ENCODE data around the gene TOP2A. TPM values are rescaled to one million over a fixed set of nuclear protein-coding genes. Genes with fewer than 3 reads are reported as not detected.

Gene TOP2A
- total and polyA plus RNA-seq, 3 donors from 2014 or later: 65.0 to 94.9 (median 75.3) TPM

DNA sequence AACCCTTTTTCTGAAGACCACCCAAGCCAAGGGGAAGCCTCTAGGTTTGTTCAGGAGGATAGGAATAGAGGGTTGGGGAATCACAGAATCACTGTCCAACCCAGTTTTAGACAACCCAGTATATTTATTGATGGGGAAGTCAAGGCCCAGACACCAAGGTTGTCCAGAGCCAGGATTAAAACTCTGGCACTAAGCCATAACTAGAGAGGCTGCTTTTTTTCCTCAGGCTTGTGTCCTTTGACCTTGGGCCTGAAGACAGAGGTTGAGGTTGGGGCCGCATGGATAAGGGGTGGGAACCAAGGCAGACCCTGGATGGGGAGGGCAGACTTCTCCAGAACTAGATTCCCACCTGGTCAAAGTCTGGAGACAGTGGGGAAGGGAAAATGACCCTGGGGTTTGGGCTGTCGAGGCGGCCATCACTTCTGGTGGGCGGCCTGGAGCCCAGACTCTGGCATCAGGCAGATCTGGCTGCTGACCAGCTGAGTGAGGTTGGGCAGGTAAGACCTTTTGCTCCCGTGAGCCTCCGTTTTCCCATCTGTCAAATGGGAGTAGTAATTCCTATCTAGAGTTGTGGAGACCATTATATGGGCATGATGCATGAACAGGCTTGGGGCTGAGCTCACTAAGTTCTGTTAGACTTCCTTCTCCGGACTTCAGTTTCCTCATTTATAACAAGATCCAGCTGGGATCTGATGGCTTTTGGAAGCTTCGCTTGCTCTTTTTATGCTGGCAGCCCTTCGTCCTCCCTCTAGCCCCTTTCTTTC is 43.5 kb upstream of the TOP2A start:
- H3K27ac ChIP-seq: peak overlapping the region; percentile 44 to 65
- WGBS, 2 donors: 57 to 65% methylated on average over 9 of the region's 9 CpGs
- H3K36me3 ChIP-seq (ENCODE audit: low read depth, missing control alignments): no peaks in the 10 kb centered on the region
- peaks cover 47% of the 10 kb centered on the region for H3K4me1 ChIP-seq
- no peaks in the 10 kb centered on the region for H3K27me3 ChIP-seq
- no peaks in the 10 kb centered on the region for H3K9me3 ChIP-seq
- intact Hi-C loops (cut with DNase I; ENCODE audit: low total_unique reads): no loop called here
- H3K4me3 ChIP-seq: no peak overlapping the region
- TF ChIP-seq POLR2A (IDR thresholded peaks at IDR 0.05): no peak
- TF ChIP-seq, protein P1, sequence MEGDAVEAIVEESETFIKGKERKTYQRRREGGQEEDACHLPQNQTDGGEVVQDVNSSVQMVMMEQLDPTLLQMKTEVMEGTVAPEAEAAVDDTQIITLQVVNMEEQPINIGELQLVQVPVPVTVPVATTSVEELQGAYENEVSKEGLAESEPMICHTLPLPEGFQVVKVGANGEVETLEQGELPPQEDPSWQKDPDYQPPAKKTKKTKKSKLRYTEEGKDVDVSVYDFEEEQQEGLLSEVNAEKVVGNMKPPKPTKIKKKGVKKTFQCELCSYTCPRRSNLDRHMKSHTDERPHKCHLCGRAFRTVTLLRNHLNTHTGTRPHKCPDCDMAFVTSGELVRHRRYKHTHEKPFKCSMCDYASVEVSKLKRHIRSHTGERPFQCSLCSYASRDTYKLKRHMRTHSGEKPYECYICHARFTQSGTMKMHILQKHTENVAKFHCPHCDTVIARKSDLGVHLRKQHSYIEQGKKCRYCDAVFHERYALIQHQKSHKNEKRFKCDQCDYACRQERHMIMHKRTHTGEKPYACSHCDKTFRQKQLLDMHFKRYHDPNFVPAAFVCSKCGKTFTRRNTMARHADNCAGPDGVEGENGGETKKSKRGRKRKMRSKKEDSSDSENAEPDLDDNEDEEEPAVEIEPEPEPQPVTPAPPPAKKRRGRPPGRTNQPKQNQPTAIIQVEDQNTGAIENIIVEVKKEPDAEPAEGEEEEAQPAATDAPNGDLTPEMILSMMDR (IDR thresholded peaks at IDR 0.05): no peak
- no peak for DNase-seq

DNA sequence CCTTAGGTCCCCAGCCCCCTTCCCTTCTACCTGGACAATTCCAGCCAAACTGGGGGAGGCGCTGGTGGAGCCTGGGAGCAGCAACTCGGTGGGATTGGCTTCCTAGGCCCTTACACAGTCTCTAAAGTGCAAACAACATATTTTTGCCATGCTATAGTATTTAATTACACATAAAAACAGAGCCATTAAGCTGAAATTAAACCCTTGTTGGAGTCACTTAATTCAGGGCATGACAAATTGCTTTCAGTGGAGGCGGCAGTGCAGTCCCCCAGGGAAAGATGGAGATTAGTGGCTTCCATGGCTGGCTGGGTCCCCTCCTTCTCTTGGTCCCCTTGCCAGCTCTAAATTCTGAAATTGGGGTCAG is 42.9 kb upstream of the TOP2A start:
- H3K27ac ChIP-seq: no peak overlapping the region

DNA sequence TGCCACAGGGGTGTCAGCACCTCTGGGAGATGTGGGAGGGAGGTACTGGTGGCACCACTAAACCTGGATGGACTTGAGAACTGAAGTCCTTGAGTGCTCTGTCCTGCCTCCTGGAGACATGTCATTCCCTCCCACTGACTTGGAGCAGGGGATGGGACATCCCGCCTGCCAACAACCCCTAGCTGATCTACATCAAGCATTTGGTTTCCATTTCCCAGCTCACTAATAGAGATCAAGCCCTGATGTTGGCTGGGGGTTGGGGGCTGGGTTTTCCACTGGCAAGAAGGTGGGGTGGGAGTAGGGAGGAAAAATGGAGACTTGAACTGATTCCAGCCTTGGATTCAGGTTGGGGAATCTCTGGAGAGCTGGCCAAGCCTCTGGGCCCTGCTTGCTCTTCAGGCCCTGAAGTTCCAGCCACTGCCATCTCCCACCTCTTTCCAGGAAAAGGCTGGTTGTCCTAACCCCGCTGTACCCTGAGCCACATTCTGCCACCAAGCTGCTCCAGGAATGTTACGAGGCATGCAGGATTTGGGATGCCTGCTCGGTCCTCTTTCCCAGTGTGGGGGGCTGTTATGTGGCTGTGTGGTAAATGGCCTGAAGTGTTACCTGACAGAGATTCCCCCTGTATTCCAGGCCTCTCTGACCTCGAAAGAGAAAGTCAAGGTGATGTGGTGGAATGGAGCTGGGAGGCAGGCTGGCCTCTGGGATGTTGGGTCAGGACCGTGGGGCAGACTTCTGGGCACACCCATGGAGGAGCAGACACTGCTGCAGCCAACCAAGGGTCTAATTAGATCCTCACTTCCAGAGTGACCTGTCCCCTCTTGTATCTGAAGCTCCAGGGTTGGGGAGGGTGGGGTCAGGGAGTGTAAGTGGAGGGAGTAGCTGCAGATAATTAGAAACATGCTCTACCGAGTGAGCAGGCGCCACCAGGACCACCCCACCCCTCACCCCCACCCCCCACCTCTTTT is 42.2 kb upstream of the TOP2A start:
- no peak overlapping the region for H3K4me3 ChIP-seq
- H3K9me3 ChIP-seq: no peaks in the 10 kb centered on the region
- H3K27me3 ChIP-seq: no peaks in the 10 kb centered on the region
- DNase-seq: no peak
- TF ChIP-seq, protein P1 (IDR thresholded peaks at IDR 0.05): no peak
- TF ChIP-seq POLR2A (IDR thresholded peaks at IDR 0.05): no peak
- intact Hi-C loops (cut with DNase I; ENCODE audit: low total_unique reads): no loop called here
- H3K36me3 ChIP-seq (ENCODE audit: low read depth, missing control alignments): no peaks in the 10 kb centered on the region
- WGBS, 2 donors: 67 to 77% methylated on average over 7 to 8 of the region's 8 CpGs
- H3K27ac ChIP-seq: no peak overlapping the region
- peaks cover 47% of the 10 kb centered on the region for H3K4me1 ChIP-seq

More for the DNA sequence above, 42.9 kb upstream of the TOP2A start:
- 67 to 74% methylated on average over 3 of the region's 3 CpGs for WGBS, 2 donors
- intact Hi-C loops (cut with DNase I; ENCODE audit: low total_unique reads): no loop called here
- no peak overlapping the region for H3K4me3 ChIP-seq
- TF ChIP-seq, protein P1 (IDR thresholded peaks at IDR 0.05): no peak
- TF ChIP-seq POLR2A (IDR thresholded peaks at IDR 0.05): no peak
- H3K9me3 ChIP-seq: no peaks in the 10 kb centered on the region
- no peaks in the 10 kb centered on the region for H3K36me3 ChIP-seq (ENCODE audit: low read depth, missing control alignments)
- H3K4me1 ChIP-seq: peaks cover 47% of the 10 kb centered on the region
- no peaks in the 10 kb centered on the region for H3K27me3 ChIP-seq
- no peak for DNase-seq

DNA sequence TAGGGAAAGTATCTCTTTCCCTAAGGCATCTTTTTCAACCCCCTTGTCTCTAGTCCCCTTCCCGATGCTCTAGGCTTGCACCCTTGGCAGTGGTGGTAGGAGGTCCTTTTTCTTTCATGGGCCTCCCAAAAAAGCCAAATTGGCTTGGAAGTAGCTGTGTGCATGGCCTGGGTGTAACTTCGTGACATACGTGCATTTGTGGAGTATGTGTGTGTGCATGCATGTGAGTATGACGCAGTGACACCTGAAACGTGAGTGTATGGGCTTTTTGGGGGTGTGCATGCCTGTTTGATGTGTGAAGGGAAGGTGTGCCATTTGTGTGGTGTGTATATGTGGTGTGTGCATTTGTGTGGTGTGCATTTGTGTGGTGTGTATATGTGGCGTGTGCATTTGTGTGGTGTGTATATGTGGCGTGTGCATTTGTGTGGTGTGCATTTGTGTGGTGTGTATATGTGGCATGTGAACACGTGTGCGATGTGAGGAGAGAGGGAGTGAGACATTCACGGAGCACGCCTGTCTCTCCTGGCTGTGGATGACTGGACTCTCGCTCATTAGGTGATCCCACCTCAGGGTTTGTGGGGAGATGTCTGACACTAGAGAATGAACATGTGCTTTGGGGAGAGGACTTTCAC is 41.3 kb upstream of the TOP2A start:
- Histone ChIP-seq H3K36me3 (ENCODE audit: low read depth, missing control alignments) (no peaks in the 10 kb centered on the region), H3K4me3 (no peak overlapping the region), H3K9me3 (no peaks in the 10 kb centered on the region), H3K4me1 (peaks cover 43% of the 10 kb centered on the region), H3K27me3 (no peaks in the 10 kb centered on the region), H3K27ac (peak overlapping the region in 1 of 2 donors; percentile 30)
- 80 to 81% methylated on average over 12 of the region's 12 CpGs for WGBS, 2 donors
- no peak for DNase-seq
- intact Hi-C loops (cut with DNase I; ENCODE audit: low total_unique reads): no loop called here
- TF ChIP-seq POLR2A (IDR thresholded peaks at IDR 0.05): no peak
- TF ChIP-seq, protein P1 (IDR thresholded peaks at IDR 0.05): no peak

Data from testis (tissue), 3 donors.